ENCODE measurements around the gene RPS14.

DNA sequence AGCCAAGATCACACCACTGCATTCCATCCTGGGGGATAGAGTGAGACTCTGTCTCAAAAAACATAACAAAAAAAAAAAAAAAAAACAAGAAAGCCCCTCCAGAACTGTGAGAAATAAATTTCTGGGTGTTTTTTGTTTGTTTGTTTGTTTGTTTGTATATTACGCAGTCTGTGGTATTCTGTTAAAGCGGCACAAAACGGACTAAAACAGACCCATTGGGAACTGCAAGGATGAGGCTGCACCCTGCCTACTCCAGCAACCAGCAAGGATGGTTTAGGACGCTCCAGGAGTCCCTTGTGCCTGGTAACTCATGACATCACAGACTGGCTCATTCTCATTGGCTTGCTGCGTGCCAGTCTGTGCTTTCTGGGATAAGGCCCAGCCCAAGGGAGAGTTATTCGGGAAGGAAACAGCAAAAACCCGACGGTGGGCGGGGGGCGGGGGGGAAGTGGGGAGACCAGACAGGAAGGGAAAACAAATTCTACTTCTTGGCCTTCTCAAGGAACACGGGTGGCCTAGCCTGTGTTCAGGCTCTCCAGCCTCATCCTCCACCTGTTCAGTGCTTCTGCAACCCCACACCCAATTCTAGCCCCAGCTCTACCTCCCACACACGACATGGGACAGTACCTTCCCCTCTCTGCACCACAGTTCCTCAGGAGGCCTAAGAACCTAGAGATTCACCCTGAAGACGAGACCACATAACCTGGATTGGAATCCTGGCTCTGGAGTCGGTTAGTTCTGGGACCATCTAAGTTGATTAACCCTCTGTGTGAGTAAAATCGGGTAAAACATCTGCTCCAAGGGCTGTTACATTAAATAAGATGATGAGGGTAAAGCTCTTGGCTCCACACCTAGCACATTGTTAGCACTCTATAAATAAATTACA is 39.7 kb downstream of the RPS14 start:
- TF ChIP-seq, protein P1, sequence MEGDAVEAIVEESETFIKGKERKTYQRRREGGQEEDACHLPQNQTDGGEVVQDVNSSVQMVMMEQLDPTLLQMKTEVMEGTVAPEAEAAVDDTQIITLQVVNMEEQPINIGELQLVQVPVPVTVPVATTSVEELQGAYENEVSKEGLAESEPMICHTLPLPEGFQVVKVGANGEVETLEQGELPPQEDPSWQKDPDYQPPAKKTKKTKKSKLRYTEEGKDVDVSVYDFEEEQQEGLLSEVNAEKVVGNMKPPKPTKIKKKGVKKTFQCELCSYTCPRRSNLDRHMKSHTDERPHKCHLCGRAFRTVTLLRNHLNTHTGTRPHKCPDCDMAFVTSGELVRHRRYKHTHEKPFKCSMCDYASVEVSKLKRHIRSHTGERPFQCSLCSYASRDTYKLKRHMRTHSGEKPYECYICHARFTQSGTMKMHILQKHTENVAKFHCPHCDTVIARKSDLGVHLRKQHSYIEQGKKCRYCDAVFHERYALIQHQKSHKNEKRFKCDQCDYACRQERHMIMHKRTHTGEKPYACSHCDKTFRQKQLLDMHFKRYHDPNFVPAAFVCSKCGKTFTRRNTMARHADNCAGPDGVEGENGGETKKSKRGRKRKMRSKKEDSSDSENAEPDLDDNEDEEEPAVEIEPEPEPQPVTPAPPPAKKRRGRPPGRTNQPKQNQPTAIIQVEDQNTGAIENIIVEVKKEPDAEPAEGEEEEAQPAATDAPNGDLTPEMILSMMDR (conservative IDR thresholded peaks at IDR 0.05 in 1 of 2, IDR thresholded peaks at IDR 0.05 in 1 of 2; ENCODE audit: extremely low read depth in 1 of 2, insufficient read depth in 1 of 2, low read depth in 1 of 2, low read length in 2 of 2): no peak
- no peak for TF ChIP-seq EZH2 (IDR thresholded peaks at IDR 0.05; ENCODE audit: borderline replicate concordance, low read length)

All from mammary epithelial cell (primary cell).